HG02588 (cell line): Measurements from ENCODE around the gene HKDC1.
"Not testable (repeated sequence)": the region's sequence is repeated elsewhere in the genome, so short reads cannot be mapped to it uniquely, and the experiment has no call there.

Experiments used
- ATAC-seq: cut with Tn5 transposase; IDR thresholded peaks from one replicate; pipeline ENCODE4 v1.9.1; 2021; ENCODE audit warnings: mild to moderate bottlenecking, moderate library complexity; ENCODE audit not compliant: unreplicated experiment

HKDC1 gene

DNA sequence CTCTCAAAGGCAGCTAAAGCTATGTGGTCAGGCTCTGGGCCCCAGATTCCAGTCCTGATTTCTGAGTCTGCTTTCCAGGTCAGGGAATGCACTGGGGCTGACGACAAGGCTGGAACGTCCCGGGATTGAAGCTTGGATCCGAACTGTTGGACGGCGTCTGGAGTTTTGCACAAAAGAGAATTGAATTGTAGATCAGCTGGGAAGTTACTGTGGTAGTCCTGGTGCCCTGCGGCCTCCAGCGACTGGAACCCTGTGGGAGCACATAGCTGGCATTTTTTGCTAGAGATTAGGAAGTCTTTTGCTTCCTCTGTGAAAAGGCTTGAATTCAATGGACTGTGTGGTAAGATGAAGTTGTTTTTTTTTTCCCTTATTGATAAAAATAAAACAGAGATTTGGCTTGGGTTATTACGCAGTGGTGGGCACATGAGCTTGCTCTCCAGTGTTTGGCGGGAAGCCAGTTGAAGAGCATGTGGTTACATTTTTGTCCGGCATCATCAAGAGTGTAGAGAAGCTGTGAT lies 58.4 kb downstream of the HKDC1 start, which contains the start of gene HK1:
Gene HK1, plus strand, starts transcription at position 51 of the 518 bp plus-strand sequence.
- no peak for ATAC-seq

DNA sequence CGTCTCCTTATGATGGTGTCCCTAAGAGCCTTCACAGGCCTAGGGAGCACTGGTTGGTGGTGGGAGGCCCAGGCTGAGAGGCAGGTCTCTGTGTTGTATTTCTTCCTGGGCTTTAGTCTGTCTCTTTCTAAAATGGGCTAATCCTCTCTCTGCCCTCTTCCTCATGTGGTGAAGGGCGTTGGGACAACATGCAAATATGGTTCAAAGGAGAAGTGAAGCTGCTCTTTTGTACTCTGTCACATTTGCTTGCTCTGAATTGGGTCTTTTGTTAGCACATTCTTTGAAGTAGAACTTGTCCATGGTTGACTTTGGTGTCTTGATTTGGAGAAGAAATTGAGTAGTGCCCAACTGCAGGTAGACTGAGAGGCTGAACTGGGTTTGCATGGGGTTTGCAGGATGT lies 59.0 kb downstream of the HKDC1 start:
- no peak for ATAC-seq

DNA sequence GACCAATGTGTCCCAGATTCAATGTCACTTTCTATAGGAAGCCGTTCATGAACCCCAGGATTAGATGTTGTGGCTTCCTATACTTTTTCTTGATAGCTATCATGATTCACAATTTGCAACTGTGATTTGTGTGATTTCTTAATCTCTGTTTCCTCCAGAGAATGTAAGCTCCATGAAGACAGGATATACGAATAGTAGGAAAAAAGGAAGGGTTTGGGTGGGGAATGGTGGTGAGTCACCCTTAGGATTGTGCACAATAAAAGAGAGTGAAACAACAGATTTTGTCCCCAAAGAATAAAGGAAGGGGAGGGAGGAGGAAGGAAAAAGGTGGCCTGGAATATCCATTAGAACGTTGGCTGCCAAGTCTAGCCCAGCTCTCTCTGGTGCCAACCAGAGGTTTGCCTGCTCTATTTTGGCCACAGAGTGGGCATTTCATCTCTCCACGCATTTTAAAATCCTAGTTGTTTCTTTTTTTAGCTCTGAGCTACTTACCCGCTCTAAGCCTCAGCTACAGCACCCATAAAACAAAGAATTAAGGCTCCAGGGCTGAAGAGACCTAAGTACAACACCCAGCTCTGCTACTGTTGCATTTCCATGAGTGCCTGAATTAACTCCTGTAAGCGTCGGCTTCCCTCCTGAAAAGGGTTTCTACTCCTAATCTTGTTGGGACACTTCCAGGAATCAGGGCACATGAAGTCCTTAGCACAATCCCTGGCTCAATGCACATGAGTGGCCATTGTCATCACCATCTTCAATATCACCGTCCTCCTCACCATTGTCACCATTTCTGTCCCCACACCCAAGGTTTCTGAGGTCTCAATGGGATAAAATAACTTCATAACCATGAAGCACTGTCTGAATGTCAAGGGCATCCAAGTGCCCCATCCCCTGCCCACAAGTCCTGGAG lies 61.6 kb downstream of the HKDC1 start:
- no peak for ATAC-seq

DNA sequence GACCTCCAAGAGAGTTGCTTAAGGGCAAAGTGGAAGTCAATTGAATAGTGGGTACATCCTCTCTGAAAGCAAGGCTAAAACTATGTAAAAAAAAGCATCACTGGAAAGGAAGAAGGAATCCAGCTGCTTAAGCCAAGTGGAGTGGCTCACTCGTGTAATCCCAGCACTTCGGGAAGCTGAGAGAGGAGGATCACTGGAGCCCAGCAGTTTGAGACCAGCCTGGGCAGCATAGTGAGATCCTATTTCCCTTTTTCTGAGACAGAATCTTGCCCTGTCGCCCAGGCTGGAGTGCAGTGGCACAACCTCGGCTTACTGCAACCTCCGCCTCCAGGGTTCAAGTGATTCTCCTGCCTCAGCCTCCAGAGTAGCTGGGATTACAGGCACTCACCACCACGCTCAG lies 64.3 kb downstream of the HKDC1 start:
- not testable (repeated sequence) for ATAC-seq

DNA sequence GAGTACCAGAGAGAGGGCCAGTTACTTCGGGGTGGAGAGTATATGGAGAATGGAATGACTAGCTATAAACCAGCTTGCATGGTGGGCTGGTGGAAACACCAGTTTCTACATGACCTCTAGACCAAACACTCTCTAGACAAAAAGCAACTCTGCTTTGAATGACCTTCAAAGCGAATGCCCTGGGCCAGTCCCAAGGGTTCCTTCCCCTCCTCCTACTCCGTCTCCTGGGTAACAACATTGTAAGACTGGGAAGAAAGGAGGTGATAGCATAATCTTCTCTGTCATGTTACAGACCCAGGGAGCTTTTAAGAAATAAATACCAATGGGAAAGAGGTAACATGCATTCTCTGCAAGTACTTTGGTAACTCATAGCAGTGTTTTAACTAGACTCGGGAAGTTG lies 65.6 kb downstream of the HKDC1 start:
- ATAC-seq = no peak

DNA sequence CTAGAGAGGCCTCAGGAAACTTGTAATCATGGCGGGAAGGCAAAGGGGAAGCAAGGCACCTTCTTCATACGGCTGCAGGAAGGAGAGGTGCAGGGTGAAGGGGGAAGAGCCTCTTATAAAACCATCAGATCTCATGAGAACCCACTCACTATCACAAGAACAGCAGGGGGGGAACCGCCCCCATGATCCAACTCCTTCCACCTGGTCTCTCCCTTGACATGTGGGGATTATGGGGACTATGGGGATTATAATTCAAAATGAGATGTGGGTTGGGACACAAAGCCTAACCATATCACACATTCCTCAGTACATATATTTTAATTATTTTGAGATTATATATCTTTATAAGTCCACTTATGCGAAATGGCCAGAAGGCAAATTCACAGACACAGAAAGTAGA lies 67.0 kb downstream of the HKDC1 start:
- ATAC-seq = no peak

DNA sequence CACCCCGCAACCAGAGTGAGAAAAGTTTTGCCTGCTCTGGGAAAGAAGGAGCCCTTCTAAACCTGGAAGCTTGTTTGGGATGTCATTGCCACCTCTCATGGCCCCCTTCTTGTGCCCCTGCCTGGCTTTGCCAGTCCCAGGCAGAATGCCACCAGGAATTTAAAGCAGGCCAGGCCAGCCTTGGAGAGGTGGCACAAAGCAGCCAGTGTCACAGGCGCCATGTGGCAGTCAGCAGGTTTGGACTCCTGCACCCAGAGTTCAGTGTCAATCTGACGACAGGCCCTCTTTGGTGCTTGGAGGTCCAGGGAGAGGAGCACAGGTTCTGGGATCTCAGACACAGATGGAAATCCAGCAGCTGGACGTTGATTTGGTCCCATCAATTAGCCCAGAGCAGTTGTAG lies 70.9 kb downstream of the HKDC1 start:
- no peak for ATAC-seq

DNA sequence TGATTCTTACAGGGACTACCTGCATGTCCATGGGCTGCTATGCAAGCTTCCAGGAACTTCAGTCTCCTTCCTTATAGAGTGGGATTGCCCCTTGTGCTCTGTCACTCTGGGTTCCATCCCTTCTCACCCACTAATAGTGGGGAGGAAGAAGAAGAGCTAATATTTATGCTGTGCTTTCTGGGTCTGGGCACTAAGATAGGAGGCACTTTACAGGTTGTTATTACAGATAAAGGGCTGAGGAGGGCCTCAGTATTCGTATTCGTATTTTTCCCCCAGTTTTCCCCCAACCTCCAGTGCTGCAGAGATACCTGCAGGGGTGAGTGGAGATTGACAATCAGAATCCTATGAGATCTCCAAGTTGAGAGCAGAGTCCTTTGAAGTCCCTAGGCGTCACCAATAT lies 72.3 kb downstream of the HKDC1 start:
- ATAC-seq = no peak

DNA sequence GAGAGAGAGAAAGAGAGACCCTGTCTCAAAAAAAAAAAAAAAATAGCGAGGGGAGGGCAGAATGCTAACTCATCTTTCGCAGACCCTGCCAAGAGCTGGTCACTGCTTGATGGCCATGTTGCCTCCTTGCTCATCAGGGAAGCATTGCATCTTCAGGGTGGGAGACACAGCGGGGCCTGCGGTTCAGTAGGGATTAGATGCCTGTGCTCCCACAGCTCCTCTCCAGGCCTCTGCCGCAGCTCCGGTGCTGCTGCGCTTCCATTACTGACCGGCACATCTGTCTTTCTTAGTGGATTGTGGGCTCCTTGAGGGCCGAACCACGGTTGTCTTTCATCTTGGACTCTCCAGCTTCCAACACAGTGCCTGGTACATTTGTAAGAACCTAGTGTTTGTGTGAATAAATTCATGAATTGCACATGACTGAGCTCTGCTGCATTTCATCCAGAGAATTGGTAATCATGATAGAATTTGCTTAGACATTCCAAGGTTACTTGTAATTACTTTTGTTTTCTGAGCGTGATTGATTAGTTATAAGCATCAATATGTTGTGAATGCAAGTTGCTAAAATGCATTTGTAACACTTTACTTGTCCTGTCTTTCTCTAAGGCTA lies 75.0 kb downstream of the HKDC1 start:
- no peak for ATAC-seq

DNA sequence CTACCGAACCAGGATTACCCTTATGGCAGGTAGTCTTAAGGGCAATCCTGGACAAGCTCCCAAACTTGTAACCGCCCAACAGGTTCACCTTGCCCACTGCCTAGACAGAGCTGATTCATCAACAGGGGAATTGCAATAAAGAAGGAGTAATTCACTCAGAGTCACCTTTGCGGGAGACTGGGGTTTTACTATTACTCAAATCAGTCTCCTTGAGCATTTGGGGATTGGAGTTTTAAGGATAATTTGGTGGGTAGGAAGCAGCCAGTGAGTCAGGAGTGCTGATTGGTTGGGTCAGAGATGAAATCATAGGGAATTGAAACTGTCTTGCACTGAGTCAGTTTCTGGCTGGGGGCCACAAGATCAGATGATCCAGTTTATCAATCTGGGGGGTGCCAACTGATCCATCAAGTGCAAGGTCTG lies 83.5 kb downstream of the HKDC1 start:
- no peak for ATAC-seq

DNA sequence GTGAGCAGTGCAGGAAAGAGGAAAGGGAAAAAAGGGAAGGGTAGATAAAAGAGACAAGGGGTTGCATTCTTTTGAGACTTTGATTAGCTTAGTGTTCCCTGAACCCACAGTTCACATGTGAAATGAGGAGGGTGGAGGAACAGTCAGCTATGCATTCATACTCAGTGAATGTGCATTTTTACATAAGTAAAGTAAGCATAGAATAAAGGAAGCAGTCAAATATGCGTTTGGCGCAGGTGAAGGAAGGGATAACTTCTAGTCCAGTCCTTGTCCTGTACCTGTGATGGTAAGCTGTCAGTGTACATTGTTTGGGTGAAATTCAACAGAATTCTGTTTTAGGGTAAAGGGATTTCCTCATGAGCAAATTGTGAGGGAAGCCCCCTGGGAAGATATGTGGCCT lies 86.3 kb downstream of the HKDC1 start:
- no peak for ATAC-seq

DNA sequence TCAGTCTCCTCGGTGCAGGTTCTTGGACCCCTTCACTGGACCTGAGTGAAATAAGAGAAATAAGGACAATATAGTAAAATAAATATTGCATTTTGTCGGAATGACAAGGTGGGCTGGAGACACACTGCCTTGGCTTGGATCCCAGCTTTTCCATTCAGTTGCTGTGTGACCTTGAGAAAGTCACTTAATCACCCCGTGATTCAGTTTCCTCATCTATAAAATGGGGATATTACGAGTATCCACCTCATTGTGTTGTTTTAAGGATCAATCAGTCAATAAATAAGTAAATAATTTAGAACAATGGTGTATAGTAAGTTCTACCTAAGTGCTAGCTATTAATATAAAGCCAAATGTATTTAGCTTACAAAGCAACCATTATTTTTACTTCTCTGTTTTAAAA lies 87.3 kb downstream of the HKDC1 start:
- no peak for ATAC-seq

DNA sequence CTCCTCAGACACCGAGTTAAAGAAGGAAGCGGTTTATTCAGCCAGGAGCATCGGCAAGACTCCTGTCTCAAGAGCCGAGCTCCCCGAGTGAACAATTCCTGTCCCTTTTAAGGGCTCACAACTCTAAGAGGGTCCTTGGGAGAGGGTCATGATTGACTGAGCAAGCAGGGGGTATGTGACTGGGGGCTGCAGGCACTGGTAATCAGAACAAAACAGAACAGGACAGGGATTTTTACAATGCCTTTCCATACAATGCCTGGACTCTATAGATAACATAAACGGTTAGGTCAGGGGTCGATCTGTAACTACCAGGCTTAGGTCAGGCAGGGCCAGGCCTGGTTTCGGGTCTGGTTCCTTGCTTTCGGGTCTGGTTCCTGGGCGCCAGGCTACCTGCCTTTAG lies 88.2 kb downstream of the HKDC1 start:
- ATAC-seq = not testable (repeated sequence)

DNA sequence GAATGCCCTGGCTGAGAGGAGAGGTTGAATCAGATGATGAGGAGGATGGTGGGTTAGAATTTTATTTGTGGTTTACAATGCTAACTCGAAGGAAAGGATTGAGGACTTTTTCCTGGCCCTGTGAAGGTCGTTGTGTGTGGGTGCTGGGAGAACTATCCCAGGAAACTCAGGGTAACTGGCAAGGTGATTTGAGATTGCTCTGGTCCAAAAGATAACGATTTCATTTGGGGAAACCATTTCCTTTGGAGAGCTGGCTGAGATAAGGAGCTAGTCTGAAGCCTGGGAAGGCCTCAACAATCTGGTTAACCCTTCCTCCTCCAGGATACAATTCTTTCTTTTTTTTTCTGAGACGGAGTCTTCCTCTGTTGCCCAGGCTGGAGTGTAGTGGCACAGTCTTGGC lies 91.2 kb downstream of the HKDC1 start:
- ATAC-seq = no peak

DNA sequence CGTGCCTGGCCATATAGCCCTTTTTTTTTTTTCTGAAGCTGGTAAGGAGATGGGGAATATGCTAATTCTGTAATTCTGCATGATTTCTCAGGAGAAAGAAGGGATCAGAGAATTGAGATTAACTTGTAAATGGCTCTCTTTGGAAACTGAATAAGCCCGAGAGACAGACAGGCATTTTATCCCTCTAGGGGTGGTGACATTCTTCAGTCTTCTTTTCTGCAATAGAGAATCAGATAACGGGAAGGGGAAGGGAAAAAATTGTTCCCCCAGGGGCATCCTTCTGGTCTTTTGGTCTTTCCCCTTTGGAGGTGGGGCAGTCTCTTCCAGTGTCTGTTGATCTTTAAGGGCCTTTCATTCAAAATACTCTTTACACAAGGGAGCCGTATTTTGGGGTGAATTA lies 92.4 kb downstream of the HKDC1 start:
- ATAC-seq = no peak

DNA sequence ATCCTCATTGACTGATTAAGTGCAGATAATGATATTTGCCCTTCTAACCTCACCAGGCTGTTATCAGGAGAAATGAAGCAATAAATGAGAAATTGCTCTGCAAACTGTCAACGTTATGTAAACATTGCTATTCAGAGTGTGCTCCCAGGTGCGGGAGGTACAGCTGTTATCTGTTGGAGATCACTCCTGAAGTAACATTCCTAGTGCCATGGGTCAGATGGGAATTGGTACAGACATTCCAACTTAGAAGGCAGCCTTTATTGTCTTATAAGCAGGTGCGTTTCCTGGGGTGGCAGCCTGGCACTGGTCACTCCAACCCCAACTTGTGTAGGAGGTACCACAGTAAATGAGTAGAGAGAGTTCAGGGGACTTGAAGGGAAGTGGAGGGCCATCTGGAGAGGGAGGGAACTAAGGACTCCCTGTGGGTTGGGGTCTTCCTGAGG lies 95.0 kb downstream of the HKDC1 start:
- no peak for ATAC-seq

DNA sequence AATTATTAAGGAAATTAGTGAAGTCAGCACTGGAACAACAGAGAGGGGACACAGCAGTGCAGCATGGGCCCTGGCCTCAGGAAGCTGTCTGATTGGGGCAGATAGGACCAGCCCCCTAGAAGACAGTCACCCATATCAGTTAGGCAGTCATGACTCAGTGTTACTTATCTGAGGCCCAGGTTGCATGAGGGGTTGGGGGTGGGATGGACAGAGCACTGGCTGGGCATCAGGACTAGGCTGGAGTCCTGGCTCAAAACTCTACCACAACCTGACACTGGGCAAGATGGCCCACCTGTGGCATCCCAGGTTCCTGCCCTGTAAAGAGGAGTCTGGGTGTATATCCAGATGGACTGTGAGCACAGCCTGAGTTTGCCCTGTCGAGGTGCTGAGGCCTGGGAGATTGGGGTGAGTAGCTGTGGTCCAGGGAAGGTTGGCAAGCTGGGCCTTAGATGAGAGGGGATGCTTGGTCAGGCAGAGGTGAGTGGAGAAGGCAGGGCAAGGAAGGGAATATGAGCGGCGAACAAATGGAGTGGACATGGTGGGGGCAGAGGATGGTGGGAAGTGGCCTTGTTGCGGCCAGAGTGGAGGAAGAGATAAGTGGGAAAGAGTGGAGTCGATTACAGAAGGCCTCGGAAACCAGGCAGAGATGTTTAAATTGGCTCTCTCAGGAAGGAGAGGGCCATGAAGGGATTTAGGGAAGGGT lies 95.6 kb downstream of the HKDC1 start:
- no peak for ATAC-seq

DNA sequence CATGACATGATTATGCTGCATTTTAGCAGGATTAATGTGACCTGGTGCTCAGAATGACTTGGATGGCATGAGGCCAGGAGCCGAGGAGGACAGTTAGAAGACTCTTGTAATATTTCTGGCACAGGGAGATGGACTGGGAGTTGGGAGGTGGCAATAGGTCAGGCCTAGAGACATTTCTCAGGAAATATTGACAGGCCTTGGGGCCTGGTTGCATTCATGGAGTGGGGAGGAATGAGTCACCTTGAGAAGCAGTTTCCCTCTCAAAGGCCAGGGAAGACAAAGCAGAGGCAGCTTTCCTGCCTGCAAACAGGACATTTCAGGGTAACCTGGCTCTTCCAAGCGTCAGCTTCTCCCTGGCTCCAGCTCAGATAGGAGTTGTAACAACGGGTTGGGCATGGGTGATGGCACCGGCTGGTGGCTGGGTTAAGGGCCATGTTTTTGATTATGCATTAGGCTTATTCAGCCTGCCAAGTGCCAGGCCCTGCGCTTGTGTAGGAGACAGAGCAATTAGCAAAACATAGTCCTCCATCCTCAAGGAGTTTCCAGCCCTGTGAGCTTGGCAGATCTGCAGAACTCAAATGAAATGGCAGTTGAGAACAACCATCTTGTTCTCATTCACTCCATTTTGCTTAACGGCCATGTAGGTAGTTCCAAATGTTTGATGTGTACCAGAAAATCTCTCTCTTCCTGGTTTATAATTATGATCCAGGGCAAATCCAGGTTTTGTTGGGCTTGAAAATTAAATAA lies 96.4 kb downstream of the HKDC1 start:
- ATAC-seq = no peak
